Activated CD8-positive, alpha-beta memory T cell treated with anti-CD3 and anti-CD28 coated beads, Interleukin-2, amount 10 ng/mL, durations not matched to agents 7 days and 5 days (primary cell): ENCODE measurements around the gene PCSK5. TPM values are rescaled to one million over a fixed set of nuclear protein-coding genes. Genes with fewer than 3 reads are reported as not detected.
A peak's percentile ranks its signal among the peaks of the same experiment; 100 is the strongest.
"Not testable (repeated sequence)": the region's sequence is repeated elsewhere in the genome, so short reads cannot be mapped to it uniquely, and the experiment has no call there.

Experiments
- ATAC-seq: fragments of 150-1000 bp; cut with Tn5 transposase; one replicate; pipeline ENCODE4 v1.10.0; 2021; ENCODE audit warnings: moderate library complexity
- CTCF ChIA-PET: fragments of 350-600 bp; sonication (Branson Sonifier 250); formaldehyde crosslinking; loops from one replicate; lab custom pipeline; 2021; ENCODE audit warnings: antibody characterized with exemption; lab: Charles Lee
- DNase-seq: peaks from one replicate; pipeline ENCODE4 v3.0.0-alpha.2; 2020
- H3K27ac Mint-ChIP-seq: one replicate; pipeline ENCODE4 v1.8.0; 2021; ENCODE audit warnings: mild to moderate bottlenecking, mixed read lengths
- H3K27me3 Mint-ChIP-seq: one replicate; pipeline ENCODE4 v1.8.0; 2021; ENCODE audit warnings: mixed read lengths
- H3K36me3 Mint-ChIP-seq: one replicate; pipeline ENCODE4 v1.8.0; 2021; ENCODE audit warnings: mild to moderate bottlenecking, mixed read lengths
- H3K4me1 Mint-ChIP-seq: one replicate; pipeline ENCODE4 v1.8.0; 2021; ENCODE audit warnings: mixed read lengths
- H3K4me3 Mint-ChIP-seq: one replicate; pipeline ENCODE4 v1.8.0; 2021; ENCODE audit warnings: mild to moderate bottlenecking, moderate library complexity, mixed read lengths
- H3K9me3 Mint-ChIP-seq: one replicate; pipeline ENCODE4 v1.8.0; 2022; ENCODE audit warnings: low read depth, mixed read lengths
- total RNA-seq, 2 experiments: library from RNA; stranded (reverse); gene quantifications; one replicate each; pipeline ENCODE4 v1.2.3, GENCODE V29; 2021

PCSK5 gene
- total RNA-seq, 2 experiments from 2014 or later, result 1.1 to 2.0 TPM

DNA sequence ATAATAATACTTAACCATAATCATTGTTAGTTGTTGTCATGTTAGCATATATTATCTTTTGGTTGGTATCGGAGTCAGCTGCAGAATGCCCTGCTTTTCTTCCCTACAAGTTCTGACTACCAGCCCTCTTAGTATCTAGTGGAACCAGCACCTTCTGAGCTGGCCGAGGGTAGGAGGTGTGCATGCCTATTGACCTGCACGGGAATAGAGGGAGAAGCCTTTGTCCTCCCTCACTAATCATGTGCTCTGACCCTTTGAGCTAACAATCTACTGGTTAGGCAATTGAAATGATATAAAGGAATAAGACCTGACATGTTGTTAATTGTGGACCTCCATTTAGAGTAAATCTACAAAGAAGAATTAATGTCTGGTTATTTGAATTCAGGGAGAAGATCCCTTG lies 4.1 kb downstream of the PCSK5 start:
- Mint-ChIP-seq H3K36me3 (no peaks in the 10 kb centered on the region), H3K4me3 (no peak overlapping the region), H3K9me3 (no peaks in the 10 kb centered on the region), H3K27ac (no peak overlapping the region), H3K4me1 (peaks cover 14% of the 10 kb centered on the region), H3K27me3 (peaks cover 38% of the 10 kb centered on the region)
- ATAC-seq (no peak), DNase-seq (no peak)
- CTCF ChIA-PET, result no interaction called here

DNA sequence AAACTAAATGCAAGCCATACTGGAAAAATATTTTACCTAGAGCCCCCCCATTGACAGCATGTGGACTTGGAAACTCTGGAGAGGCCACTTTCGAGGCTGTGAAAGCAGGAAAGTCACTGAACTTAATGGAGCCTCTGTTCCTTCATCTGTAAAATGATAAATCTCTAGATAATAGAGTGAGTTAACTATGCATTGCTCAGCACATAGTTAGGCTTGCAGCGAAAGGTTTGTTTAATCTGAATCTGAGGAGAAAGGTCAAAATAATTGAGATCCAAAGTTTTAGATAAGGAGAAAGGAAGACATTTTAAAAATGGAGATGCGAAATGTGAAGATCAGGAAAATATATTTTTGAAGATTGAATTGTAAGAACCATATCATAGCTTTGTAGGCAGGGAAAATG lies 4.6 kb downstream of the PCSK5 start:
- Mint-ChIP-seq H3K9me3 (no peaks in the 10 kb centered on the region), H3K27me3 (peaks cover 32% of the 10 kb centered on the region), H3K36me3 (no peaks in the 10 kb centered on the region), H3K27ac (no peak overlapping the region), H3K4me3 (no peak overlapping the region), H3K4me1 (peaks cover 10% of the 10 kb centered on the region)
- CTCF ChIA-PET, result no interaction called here
- ATAC-seq (no peak), DNase-seq (no peak)

DNA sequence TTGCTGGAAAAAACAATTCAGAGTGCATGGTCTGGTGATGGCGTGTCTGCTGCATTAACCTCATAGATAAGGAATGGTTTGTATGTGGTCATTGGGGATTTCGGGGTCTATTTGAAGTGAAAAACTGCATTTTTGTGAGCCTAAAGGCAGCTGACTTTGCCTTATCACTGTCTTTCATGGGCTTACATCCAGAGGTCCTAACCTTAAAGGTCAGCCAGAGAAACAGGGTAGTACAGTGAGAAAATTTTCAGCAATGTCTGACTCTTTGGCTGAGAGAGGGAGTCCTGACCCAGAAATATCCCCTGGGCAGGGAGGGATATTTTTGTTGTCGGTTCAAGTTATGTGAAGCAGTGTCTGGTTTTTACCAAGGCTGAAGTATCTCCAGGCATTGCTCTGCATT lies 5.7 kb downstream of the PCSK5 start:
- no peak overlapping the region for H3K27ac Mint-ChIP-seq
- H3K27me3 Mint-ChIP-seq, result peaks cover 31% of the 10 kb centered on the region
- peaks cover 8% of the 10 kb centered on the region for H3K4me1 Mint-ChIP-seq
- no peak for DNase-seq
- no peak overlapping the region for H3K4me3 Mint-ChIP-seq
- H3K9me3 Mint-ChIP-seq, result no peaks in the 10 kb centered on the region
- ATAC-seq, result no peak
- H3K36me3 Mint-ChIP-seq, result no peaks in the 10 kb centered on the region
- CTCF ChIA-PET, result no interaction called here

DNA sequence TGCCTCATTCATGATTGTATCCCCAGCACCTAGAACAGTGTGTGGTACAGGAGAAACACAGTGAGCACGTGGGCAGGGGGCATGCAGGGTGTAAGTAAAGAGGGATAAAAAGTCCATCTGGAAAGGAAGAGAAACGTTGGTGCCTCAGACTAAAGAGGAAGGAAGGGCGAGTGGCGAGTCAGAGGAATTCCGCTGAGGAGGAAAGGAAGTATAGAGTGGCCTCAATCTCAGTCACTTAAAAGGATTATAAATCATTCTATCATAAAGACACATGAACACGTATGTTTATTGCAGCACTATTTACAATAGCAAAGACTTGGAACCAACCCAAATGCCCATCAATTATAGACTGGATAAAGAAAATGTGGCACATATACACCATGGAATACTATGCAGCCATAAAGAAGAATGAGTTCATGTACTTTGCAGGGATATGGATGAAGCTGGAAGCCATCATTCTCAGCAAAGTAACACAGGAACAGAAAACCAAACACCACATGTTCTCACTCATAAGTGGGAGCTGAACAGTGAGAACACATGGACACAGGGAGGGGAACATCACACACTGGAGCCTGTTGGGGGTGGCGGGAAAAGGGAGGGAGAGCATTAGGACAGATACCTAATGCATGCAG lies 10.5 kb downstream of the PCSK5 start:
- not testable (repeated sequence) for H3K27ac Mint-ChIP-seq, H3K4me3 Mint-ChIP-seq, H3K36me3 Mint-ChIP-seq, H3K9me3 Mint-ChIP-seq, H3K27me3 Mint-ChIP-seq, H3K4me1 Mint-ChIP-seq, ATAC-seq, DNase-seq
- CTCF ChIA-PET, result interaction anchor here (1.0 kb wide), 1 partner anchor 34 kb away, joined by 3 read pairs; no protein-coding TSS in a partner anchor

DNA sequence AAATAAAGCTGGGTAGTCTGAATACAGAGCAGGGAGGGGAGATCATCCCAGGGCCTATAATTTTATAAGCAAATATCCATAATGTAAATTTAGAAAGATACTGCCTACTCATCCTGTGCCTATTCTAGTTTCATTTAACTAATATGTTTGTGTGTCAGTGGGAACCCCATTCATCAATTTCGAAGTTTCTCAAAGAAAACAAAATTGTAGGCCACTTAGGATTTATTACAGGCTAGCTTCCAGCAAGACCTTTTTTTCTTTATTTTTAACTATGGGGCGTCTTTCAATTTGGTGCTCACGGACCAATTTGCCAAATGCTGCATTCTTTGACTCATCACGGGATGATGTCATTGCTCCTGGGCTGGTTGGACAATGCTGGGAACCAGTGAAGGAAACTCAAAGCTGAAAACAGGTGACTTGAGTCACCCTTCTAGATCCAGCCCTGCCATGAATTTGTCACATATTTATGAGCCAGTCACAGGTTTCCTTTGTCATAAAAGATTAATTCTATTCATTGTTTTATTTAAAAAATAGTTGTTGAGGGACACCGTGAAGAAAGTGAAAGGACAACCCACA lies 13.4 kb downstream of the PCSK5 start:
- Mint-ChIP-seq H3K36me3 (no peaks in the 10 kb centered on the region), H3K4me3 (no peak overlapping the region), H3K27me3 (no peaks in the 10 kb centered on the region), H3K27ac (no peak overlapping the region), H3K9me3 (no peaks in the 10 kb centered on the region), H3K4me1 (no peaks in the 10 kb centered on the region)
- ATAC-seq, result no peak
- CTCF ChIA-PET, result no interaction called here
- no peak for DNase-seq

DNA sequence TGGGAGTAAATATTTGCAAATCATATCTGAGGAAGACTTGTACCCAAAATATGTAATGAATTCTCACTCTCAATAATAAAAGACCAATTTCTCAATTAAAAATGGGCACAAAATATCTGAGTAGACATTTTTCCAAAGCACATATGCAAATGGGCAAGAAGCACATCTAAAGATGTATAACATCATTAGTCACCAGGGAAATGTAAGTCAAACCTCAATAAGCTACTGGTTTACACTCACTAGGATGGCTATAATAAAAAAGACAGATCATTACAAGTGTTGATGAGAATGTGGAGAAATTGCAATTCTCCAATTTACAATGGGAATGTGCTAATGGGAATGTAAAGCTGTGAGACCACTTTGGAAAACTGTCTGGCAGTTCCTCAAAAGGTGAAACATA lies 13.9 kb downstream of the PCSK5 start:
- CTCF ChIA-PET, result no interaction called here
- no peaks in the 10 kb centered on the region for H3K27me3 Mint-ChIP-seq
- H3K9me3 Mint-ChIP-seq, result no peaks in the 10 kb centered on the region
- ATAC-seq, result no peak
- no peaks in the 10 kb centered on the region for H3K36me3 Mint-ChIP-seq
- H3K4me1 Mint-ChIP-seq, result no peaks in the 10 kb centered on the region
- no peak for DNase-seq
- no peak overlapping the region for H3K4me3 Mint-ChIP-seq
- H3K27ac Mint-ChIP-seq, result no peak overlapping the region

DNA sequence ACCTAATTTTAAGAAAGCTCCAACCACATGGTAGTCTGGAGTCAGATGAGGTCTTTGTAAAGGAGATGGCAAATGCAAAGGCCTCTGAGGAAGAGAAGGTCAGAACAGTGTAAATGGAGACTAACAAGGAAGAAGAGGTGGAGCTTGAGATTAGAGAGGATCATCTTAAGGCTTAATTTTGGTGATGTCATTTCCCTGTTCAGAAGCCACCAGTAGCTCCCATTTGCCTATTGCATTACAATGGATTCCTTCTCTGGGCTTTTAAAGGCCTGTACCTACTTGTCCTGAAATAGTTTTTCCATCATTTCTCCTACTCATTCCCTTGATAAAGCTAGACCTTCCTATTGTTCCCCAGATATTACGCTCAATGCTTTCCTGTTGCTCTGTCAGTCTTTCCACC lies 16.1 kb downstream of the PCSK5 start:
- no peak overlapping the region for H3K4me3 Mint-ChIP-seq
- peaks cover 2% of the 10 kb centered on the region for H3K4me1 Mint-ChIP-seq
- CTCF ChIA-PET, result no interaction called here
- H3K27ac Mint-ChIP-seq, result no peak overlapping the region
- H3K9me3 Mint-ChIP-seq, result no peaks in the 10 kb centered on the region
- no peaks in the 10 kb centered on the region for H3K27me3 Mint-ChIP-seq
- DNase-seq (no peak), ATAC-seq (no peak)
- no peaks in the 10 kb centered on the region for H3K36me3 Mint-ChIP-seq

DNA sequence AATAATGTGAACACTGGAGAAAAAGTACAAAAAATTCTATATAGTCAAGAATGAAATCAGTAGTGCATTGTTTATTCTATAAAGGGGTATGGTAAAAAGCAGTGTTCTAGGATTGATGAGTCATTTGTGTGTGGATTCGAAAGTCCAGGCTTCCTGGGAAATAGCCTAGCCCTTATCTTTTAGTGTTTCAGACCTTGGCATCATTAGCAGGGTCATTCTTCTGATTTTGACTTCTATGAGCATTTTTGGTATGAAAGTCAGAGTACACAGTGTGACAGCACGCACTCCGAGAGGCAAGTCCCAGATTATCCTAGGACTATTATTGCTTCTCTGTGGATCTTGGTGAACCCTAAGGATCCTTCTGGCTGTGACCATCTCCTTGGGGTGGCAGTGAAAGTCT lies 16.9 kb downstream of the PCSK5 start:
- ATAC-seq, result no peak
- no peak for DNase-seq
- CTCF ChIA-PET, result no interaction called here

DNA sequence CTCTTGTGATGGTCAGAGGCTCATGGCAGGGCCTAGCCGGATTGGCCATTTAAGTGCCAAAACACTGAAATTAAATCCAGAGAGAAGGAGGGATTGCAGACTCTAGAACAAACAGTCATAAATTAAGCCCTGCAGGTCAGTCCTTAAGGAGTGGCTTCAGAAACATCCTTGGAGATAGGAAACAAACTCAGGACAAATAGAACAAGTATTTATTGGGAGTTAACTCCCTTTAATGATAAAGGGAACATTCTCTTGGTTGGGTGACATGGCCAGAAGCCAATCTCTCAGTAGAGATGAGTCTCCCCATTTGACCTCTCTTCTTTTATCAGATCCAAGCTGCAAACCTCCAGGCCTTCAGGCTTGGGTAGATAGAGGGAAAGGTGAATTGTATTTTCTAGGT lies 17.4 kb downstream of the PCSK5 start:
- ATAC-seq, result no peak

More for the DNA sequence above, 16.9 kb downstream of the PCSK5 start:
- peaks cover 2% of the 10 kb centered on the region for H3K4me1 Mint-ChIP-seq
- H3K4me3 Mint-ChIP-seq, result no peak overlapping the region
- H3K27ac Mint-ChIP-seq, result no peak overlapping the region
- no peaks in the 10 kb centered on the region for H3K9me3 Mint-ChIP-seq
- H3K36me3 Mint-ChIP-seq, result no peaks in the 10 kb centered on the region
- H3K27me3 Mint-ChIP-seq, result no peaks in the 10 kb centered on the region

DNA sequence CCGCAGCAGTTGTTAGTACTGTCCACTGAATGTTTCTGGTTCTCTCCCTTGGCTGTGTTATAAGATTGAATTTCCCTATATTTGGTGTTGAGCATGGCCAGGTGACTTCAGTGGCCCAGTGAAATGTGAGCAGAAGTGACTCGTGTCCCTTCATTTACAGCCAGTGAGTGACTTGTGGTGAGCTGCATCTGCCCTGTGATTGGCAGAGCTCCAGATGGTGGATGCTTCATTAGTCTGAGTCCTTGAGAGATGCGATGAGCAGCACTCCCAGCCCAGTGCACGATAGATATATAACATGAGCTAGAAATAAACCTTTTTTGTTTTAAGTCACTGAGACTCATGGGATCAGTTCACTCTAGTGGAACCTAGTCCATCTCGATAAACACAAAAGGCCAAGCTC lies 19.3 kb downstream of the PCSK5 start:
- CTCF ChIA-PET, result no interaction called here
- Mint-ChIP-seq H3K4me1 (peaks cover 2% of the 10 kb centered on the region), H3K27ac (no peak overlapping the region), H3K9me3 (no peaks in the 10 kb centered on the region), H3K27me3 (no peaks in the 10 kb centered on the region), H3K4me3 (no peak overlapping the region), H3K36me3 (no peaks in the 10 kb centered on the region)
- no peak for DNase-seq
- ATAC-seq, result no peak

More for the DNA sequence above, 17.4 kb downstream of the PCSK5 start:
- CTCF ChIA-PET, result no interaction called here
- no peaks in the 10 kb centered on the region for H3K9me3 Mint-ChIP-seq
- H3K27me3 Mint-ChIP-seq, result no peaks in the 10 kb centered on the region
- H3K4me1 Mint-ChIP-seq, result peaks cover 2% of the 10 kb centered on the region
- H3K27ac Mint-ChIP-seq, result no peak overlapping the region
- H3K36me3 Mint-ChIP-seq, result no peaks in the 10 kb centered on the region
- H3K4me3 Mint-ChIP-seq, result no peak overlapping the region
- no peak for DNase-seq

DNA sequence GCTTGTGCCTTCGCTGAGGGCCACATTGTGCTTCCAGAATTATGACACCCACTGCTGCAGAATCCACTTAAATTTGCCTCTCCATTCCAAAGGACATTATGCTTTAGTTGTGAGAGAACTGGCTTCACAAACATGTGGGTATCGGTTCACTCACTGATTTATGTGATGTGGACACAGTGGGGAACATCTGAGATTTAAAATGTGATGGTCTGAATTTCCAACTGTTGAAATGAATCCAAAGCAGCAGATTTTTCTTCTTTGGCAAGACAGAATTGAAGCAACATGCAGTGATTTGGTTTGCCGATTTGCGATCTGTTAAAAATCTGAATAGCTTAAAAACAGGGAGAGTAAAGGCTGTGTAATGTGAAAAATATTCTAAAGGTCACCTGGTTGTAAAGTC lies 20.3 kb downstream of the PCSK5 start:
- H3K4me3 Mint-ChIP-seq, result no peak overlapping the region

DNA sequence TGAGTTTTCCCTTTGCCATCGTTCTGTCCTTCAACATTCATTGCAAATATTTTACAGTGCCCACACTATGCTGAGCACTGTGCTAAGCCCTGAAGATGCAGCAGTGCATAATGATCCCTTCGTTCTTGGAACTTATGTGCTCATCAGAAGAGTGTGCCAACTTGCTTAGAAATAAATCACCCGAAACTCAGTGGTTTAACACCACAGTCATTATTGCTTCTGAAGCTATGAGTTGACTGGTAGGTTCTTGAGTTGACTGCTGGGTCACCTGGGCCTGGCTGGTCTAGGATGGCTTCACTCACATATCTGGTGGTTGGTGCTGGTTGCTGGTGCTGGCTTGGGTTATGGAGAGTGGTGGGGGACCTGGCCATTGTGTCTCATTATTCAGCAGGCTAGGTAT lies 20.9 kb downstream of the PCSK5 start:
- Mint-ChIP-seq H3K27me3 (no peaks in the 10 kb centered on the region), H3K27ac (no peak overlapping the region), H3K36me3 (no peaks in the 10 kb centered on the region), H3K4me1 (peaks cover 2% of the 10 kb centered on the region), H3K4me3 (no peak overlapping the region), H3K9me3 (no peaks in the 10 kb centered on the region)
- CTCF ChIA-PET, result no interaction called here
- peak; percentile 53 for ATAC-seq
- no peak for DNase-seq

More for the DNA sequence above, 20.3 kb downstream of the PCSK5 start:
- H3K27me3 Mint-ChIP-seq, result no peaks in the 10 kb centered on the region
- DNase-seq (no peak), ATAC-seq (no peak)
- no peaks in the 10 kb centered on the region for H3K9me3 Mint-ChIP-seq
- H3K36me3 Mint-ChIP-seq, result no peaks in the 10 kb centered on the region
- CTCF ChIA-PET, result no interaction called here
- no peak overlapping the region for H3K27ac Mint-ChIP-seq
- peaks cover 2% of the 10 kb centered on the region for H3K4me1 Mint-ChIP-seq

DNA sequence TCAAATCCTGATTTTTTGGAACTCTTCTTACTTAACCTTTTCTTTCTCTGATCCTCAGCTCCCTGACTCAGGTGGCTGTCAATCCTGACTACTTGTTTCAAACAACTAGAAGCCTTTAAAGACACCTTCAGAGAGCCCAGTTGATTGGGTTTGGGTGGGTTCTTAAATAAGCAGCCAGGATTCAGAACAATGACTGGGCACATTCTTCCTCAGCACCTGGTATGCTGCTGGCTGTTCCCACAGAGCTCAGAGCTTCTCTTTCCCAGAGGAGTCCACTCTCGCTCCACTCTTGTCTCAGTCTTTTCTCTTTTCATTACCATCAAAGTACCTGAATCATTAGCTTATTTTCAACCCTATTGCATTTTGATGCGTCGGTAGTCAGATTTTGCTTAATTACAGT lies 22.5 kb downstream of the PCSK5 start:
- H3K27me3 Mint-ChIP-seq, result no peaks in the 10 kb centered on the region
- no peak for ATAC-seq
- CTCF ChIA-PET, result no interaction called here

DNA sequence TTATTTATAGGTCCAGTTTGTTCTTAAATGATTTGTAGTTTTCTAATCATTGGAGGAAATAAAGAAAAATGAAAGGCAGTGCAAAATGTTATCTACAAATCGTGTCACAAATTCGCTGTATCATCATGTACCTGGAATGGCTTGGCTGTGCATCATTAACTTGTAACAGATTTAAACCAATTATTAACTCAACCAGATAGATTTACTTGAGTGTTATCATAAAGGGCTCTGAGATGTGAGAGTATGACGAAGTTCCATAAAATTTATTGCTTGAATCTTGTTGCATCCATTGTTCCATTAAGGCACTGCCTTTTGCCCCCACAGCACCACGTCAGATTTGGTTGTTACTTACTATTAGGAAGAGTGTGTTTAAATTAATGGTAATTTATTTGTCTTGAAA lies 23.5 kb downstream of the PCSK5 start:
- CTCF ChIA-PET, result no interaction called here
- ATAC-seq (no peak), DNase-seq (no peak)
- Mint-ChIP-seq H3K9me3 (no peaks in the 10 kb centered on the region), H3K27me3 (no peaks in the 10 kb centered on the region), H3K4me1 (peaks cover 2% of the 10 kb centered on the region), H3K4me3 (no peak overlapping the region), H3K27ac (no peak overlapping the region), H3K36me3 (no peaks in the 10 kb centered on the region)

More for the DNA sequence above, 22.5 kb downstream of the PCSK5 start:
- no peaks in the 10 kb centered on the region for H3K9me3 Mint-ChIP-seq
- H3K27ac Mint-ChIP-seq, result no peak overlapping the region
- H3K36me3 Mint-ChIP-seq, result no peaks in the 10 kb centered on the region
- H3K4me3 Mint-ChIP-seq, result no peak overlapping the region
- DNase-seq, result no peak
- H3K4me1 Mint-ChIP-seq, result peaks cover 2% of the 10 kb centered on the region
